Measurements from ENCODE around the gene MTA3.

Gene MTA3

DNA sequence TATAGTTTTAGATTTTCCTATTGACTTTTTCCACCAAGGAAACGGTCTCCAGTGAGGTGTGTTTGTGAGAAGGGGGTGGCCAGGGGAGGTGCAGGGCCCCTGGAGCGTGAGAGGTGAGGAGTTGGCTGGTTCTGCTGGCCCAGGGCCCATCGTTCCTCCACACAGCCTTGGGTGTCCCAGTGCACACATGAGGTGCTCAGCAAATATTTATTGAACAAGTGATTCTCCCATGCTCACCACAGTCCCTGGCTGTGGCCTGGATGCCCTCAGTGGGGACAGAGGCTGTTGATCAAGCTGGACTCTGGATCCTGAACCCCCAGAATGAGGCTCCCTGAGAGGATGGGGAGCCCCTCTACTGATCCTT, 219.0 kb downstream of the MTA3 start:
- no peak for DNase-seq (ENCODE audit: low read depth)

DNA sequence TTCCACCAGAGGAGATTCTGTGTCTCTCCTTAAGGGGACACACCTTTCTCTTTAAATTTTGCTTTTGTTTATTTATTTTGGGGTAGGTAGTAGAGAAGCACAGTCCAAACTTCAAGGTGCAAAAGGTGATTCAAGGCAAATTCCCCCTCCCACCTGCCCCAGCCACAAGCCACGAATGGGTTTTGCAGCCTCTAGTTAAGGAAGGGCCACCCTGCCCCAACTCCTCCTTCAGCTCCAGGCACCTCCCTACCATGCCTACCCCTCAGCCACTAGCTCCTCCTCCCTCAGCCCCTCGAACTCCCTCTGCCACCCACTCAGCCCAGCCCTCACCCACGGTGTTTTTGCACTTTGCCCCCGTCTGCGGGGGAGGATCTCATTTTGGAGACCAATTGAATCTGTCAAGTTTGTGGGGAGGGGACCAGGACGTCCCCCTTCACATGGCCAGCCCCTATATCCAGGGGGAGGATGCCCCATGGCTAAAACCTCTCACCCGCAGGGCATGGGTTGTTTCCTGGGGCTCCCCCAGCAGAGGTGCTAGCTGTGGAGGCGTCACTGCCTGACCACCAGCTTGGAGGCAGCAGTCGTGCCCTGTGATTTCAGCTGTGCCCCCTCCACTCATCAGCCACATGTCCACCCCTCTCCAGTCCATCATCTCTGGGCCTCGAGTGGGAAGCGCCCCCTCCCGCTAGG, 219.5 kb downstream of the MTA3 start:
- DNase-seq (ENCODE audit: low read depth): no peak

- no peak for DNase-seq (ENCODE audit: low read depth)
These were observed 220.0 kb downstream of the MTA3 start for GRCh38 chr2:42788478-42788793.

- no peak for DNase-seq (ENCODE audit: low read depth)
These were observed 220.4 kb downstream of the MTA3 start for GRCh38 chr2:42788882-42789281.

DNA sequence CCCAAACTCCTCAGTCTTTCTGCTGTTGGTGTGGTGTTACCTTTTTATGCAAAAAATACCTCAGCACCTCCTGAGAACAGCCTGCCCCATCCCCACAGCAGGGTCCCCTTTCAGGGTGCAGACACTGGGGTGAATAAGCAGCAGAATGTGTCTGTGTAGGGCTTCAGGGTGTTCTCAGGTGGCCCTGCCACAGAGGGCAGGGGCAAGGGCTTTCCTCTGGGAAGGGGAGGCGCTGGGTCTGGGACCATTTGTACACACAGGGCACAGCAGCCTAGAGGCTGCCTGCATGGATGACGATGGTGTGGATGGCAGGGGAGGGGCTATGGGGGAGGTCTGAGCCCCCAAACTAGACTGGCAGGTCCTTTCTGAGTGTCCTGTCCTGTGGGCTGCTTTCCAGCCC, 221.3 kb downstream of the MTA3 start:
- DNase-seq (ENCODE audit: low read depth): no peak

DNA sequence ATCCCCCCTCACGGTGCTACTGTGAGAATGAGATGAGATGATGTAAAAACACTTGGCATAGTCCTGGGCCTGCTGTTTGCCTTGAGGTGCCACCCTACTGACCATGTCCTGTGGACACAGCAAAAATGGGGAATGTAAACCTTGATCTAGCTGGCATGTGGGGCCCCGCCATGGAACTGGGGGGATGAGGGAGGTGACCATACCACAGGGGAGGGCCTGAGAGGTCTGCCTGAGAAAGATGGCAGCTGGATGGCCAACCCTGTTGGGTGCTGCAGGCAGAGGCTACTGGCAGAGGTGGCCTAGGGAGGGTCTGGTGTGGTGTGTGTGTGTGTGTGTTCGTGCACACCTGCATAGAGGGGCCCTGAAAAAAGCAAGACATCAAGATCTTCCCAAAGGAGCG, 223.2 kb downstream of the MTA3 start:
- no peak for DNase-seq (ENCODE audit: low read depth)

DNA sequence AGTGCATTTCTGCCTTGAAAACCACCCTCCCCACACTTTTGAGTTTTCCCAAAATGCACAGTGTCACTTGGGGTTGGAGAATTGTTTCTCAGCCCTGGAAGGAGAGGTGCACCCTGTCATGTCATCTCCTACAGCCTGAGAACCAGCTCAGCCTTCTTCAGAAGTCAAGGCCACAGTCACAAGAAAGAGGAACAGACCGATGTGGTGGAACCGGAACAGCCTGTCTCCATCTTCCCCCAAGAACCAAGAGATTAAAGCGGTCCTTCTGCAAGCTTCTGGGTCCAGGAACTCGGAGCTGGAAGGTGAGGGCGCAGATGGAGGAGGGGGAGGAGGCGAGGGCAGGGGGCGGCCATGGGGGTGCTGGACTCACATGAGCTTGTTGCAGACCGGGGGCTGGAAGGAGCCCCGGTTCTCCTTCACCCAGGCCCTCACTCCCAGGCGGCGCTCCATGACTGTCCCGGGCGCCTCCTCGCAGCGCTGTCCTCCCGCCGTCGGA, 223.7 kb downstream of the MTA3 start:
- no peak for DNase-seq (ENCODE audit: low read depth)

DNA sequence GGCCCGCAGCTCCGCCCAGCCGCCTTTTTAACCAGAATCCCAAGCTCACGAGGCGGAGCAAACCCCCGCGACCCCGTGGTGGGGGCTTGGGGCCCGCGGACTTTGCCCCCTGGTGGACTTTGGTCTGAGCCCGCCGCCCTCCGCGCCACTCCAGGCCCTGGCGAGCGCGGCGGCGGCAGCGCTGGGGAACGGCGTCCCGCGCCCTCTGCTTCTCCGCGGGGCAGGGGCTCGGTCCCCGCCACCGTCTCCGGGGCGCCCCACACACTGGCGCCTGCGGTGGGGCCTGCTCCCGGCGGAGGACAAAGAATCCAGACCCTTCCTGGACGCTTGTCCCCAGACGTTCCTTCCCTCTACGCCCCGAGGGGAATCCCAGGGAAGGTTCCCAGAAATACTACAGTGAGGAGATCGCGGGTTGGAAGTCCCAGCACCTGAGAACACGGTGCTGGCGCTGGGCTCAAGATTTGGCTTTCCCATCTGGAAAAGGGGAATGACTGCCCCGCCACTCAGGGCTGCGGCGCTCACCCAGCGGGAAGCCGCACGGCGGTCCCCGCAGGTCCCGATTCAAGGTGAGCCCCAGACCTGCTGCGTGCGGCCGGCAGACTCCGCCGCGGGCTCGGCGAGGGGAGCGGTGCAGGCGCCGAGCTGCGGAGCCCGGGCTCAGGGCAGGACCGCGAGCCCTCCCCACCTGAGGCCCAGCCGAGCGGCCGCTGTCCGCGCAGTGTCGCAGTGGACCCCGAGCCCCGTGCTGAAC, 224.3 kb downstream of the MTA3 start, which contains the start of gene HAAO:
Gene HAAO (minus strand): TSS at position 1 of the 751 bp plus-strand sequence. CDS start 47 bp downstream, outside the sequence.
- no peak for DNase-seq (ENCODE audit: low read depth)

DNA sequence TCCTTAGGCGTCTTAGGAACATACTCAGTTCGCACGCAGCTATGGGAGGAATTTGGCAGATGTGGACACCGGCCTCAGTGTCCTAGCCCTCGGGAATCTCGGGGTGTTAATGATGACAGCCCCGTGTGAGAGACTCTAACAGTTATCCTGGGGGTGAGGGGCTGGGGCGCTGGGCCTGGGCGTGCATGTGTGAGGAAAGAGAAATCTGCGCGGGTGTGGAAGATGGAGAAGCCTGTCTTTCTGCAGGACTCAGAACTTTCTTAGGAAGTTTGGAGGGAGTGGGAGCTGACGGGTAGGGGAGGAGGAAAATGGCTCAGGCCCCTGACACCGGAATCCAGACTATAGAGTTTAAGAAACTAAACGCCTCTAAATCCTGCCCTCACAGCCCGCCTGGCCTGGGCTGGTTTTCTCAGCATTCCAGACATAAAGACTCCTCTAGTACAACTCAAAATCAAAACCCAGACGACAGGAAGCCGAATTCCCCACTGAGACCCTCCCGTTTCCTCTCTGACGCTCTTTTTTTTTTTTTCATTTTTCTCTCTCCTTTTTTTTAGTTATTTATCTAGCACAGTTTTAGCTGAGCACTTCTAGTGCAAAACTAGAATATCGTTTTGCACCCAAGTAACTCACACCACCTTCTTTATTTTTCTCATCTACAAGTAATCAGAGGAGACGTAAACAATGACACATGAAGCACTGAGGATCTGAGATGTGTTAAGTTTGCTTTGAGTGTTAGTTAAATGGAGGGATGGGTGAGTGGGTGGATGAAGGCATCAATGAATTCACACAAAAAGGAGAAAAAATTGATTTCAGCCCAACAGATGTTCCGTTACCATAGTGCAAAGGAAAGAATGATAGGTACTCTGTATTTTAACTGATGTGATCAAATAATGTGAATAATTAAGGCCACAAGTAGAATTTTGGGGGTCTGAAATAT, 225.2 kb downstream of the MTA3 start:
- DNase-seq (ENCODE audit: low read depth): no peak

- peak; percentile 36 for DNase-seq (ENCODE audit: low read depth)
These were observed 226.0 kb downstream of the MTA3 start for GRCh38 chr2:42794271-42795046.

DNA sequence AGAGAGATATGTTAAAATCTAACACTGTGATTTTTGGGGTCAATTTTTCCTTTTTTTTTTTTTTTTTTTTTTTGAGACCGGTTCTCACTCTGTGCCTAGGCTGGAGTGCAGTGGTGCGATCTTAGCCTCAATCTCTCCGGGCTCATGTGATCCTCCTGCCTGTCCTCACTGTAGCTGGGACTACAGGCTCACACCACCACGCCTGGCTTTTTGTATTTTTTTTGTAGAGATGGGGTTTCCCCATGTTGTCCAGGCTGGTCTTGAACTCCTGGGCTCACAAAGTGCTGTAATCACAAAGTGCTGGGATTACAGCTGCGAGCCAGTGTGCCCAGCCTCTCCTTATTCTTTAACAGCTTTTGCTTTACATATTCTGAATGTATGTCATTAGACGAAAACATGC, 226.8 kb downstream of the MTA3 start:
- DNase-seq (ENCODE audit: low read depth): no peak

DNA sequence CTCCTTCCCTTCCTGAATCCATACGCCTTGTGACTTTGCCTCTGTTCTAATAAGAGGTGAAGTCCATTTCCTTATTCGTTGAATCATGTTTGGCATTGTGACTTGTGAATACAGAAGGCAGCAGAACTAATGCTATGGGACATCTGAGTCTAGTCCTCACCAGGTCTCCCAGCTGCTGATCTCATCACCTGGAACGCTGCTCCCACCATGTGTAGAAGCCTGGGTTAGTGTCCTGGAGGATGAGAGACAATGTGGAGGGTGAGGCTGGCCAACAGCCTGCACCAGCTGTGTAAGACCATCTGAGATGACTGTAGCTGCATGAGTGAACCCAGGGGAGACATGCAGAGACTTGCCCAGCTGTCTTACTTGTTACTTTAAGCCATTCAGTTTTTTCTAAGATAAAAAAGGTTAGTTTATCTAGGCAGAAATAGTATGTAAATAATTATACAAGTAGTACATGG, 227.4 kb downstream of the MTA3 start:
- DNase-seq (ENCODE audit: low read depth): peak; percentile 33

DNA sequence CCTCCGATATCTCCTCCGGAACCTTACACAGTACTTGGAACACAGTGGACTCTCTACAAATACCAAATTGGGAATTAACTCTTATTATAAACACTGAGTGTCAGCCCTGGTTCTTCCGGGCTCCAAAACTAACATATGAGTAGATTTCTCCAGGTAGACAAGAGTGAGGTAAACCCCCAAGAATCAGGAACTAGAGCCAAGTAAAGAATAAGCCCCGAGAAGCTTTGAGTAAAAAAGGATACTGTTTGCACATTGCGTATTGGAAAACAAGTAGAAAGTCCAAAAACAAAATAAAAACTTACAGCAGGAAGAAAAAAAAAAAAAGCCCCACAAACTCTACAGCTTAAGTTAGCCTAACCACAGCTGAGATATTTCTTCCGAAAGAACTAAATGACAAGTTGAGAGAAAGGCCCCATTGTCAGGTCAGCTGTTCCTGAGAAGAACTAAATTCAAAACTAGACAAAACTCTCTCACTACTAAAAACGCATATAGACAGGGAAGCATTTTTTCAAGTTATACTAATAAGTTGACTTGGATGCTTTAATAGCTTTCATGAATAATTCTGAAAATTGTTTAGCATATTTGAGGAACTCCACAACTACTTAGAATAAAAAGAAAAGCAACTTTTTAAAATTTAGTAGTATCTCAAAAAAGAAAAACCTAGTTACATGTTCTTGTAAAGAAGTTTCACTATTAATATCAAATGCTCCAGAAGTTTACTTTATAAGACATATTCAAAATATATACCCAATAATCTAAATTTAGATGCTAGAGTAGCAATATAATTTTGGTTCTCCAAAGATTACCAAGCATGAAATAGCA, 228.2 kb downstream of the MTA3 start:
- no peak for DNase-seq (ENCODE audit: low read depth)

GRCh38 chr2:42797281-42797680, 228.8 kb downstream of the MTA3 start:
- DNase-seq (ENCODE audit: low read depth): no peak

DNA sequence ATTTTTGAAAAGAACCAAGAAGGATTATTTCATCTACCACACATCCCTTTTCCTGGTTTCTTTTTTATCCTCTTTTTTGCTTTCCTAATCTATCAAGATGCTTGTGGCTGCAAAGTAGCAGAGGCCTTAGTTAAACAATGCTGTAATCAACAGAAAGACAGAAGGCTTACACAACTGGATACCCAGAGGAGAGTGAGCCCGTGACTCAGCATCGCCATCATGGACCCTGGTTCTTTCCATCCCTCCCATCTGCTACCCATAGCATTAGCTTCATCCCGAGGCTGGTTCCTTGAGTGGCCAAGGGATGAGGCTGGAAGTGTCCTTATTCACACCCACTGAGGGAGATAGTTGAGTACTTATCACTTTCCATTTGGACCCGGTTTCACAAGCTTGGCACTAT, 231.4 kb downstream of the MTA3 start:
- peak; percentile 23 for DNase-seq (ENCODE audit: low read depth)

- no peak for DNase-seq (ENCODE audit: low read depth)
These were observed 232.1 kb downstream of the MTA3 start for GRCh38 chr2:42800461-42800962.

DNA sequence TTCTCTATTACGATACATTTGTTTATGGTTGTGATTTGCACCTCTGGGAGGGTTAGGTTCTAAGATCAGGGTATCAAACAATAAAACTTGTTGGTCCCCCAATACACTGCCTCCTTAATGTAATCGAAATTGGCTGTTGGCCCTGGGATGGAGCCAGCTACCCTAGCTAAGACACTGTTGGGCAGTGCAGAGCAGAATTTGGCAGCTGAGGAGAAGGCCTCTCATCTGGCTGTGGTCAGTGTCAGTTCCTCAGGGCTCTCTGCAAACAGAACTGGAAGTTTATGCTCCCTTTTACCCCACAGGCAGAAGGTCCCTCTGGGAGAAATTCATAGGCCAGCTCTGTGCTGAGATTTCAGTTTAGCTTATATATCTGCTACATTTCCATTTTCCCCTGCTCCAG, 232.5 kb downstream of the MTA3 start:
- no peak for DNase-seq (ENCODE audit: low read depth)

DNA sequence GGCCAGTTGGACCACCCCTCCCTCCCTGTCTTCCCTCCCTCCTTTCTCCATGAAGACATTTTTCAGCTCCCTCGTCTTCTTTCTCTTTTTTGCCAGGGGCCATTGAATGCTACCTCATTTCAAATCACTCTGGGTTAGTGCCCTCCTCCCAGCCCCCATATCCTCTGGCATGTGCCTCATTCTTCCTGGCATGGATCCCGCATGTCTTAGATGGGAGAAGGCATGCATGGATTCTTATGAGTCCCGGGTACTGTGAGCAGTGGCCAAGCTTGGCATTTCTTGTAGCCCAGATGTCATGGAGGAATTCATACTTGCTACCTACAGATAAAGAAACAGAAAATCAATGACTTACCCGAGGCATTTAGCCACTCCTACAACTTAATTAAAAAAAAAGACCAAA, 232.9 kb downstream of the MTA3 start:
- DNase-seq (ENCODE audit: low read depth): no peak

- no peak for DNase-seq (ENCODE audit: low read depth)
These were observed 233.7 kb downstream of the MTA3 start for GRCh38 chr2:42802150-42802549.

DNA sequence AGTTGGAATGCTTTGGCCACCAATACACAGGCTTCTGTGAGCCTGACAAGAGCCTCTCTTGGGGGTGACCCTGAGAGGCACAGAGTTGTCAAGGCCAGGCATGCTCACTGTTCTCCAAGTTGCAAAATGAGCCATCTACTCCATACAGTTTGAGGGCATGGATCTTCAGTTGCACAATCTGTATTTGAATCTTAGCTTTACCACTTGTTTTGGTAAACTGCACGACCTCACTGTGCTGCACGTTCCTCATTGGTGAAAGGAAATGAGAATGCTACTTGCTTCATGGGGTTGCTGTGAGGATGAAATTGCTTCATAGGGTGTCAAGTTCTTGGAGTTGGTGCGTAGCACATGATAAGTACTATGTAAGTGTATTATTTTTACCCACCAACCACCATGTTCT, 235.9 kb downstream of the MTA3 start:
- DNase-seq (ENCODE audit: low read depth): peak; percentile 98

- DNase-seq (ENCODE audit: low read depth): no peak
These were observed 236.5 kb downstream of the MTA3 start for GRCh38 chr2:42804891-42805290.

Measured in iris pigment epithelial cell (primary cell).